Gastrocnemius medialis (tissue), 4 donors: Measurements from ENCODE around the gene HOXB6.

Experiments
- POLR2A ChIP-seq, 2 donors: fragments of 450-650 bp; IDR thresholded peaks; one replicate each; pipeline ENCODE4 v1.6.1; 2017; ENCODE audit warnings: antibody characterized with exemption in 2 of 2, mild to moderate bottlenecking in 2 of 2, moderate library complexity in 2 of 2
- TF ChIP-seq, protein P1 (sequence below), 5 experiments: fragments of 450-650 bp in 3 of 5; fragments of 200-600 bp in 2 of 5; sonication (generic) in 2 of 5; IDR thresholded peaks in 4 of 5; conservative IDR thresholded peaks in 1 of 5; 1 replicate in 4 of 5; 2 replicates in 1 of 5; pipeline ENCODE4 v1.5.1; 2016 to 2019; ENCODE audit warnings: antibody characterized with exemption in 5 of 5, mild to moderate bottlenecking in 3 of 5, moderate library complexity in 3 of 5

GRCh38 chr17:48604770-48605329 lies at the start of gene HOXB6:
- peak; percentile 14 to 28 for TF ChIP-seq POLR2A (IDR thresholded peaks at IDR 0.05)
- TF ChIP-seq, protein P1, sequence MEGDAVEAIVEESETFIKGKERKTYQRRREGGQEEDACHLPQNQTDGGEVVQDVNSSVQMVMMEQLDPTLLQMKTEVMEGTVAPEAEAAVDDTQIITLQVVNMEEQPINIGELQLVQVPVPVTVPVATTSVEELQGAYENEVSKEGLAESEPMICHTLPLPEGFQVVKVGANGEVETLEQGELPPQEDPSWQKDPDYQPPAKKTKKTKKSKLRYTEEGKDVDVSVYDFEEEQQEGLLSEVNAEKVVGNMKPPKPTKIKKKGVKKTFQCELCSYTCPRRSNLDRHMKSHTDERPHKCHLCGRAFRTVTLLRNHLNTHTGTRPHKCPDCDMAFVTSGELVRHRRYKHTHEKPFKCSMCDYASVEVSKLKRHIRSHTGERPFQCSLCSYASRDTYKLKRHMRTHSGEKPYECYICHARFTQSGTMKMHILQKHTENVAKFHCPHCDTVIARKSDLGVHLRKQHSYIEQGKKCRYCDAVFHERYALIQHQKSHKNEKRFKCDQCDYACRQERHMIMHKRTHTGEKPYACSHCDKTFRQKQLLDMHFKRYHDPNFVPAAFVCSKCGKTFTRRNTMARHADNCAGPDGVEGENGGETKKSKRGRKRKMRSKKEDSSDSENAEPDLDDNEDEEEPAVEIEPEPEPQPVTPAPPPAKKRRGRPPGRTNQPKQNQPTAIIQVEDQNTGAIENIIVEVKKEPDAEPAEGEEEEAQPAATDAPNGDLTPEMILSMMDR (IDR thresholded peaks at IDR 0.05 in 4 of 5, conservative IDR thresholded peaks at IDR 0.05 in 1 of 5): no peak
